Tongue (tissue), 2 donors: ENCODE results near the gene ARID5A. TPM values are rescaled to one million over a fixed set of nuclear protein-coding genes. Genes with fewer than 3 reads are reported as not detected.
A peak's percentile ranks its signal among the peaks of the same experiment; 100 is the strongest.

ENCODE experiments used
- DNase-seq: peaks from one replicate; pipeline ENCODE4 v3.0.0-alpha.2; 2015
- total RNA-seq: library from RNA; depleted of rRNA; stranded (reverse); fragments of >200 nt; gene quantifications from one replicate; pipeline ENCODE4 v1.2.3, GENCODE V29; 2014

Gene ARID5A
- total RNA-seq, 1 donor from 2014 or later, result 21.1 TPM

GRCh38 chr2:96507957-96508520 is 28.5 kb upstream of the ARID5A start:
- DNase-seq, result peak; percentile 74

- DNase-seq, result no peak
These were observed 27.9 kb upstream of the ARID5A start for GRCh38 chr2:96508521-96509113.

GRCh38 chr2:96509114-96509846 is 27.3 kb upstream of the ARID5A start:
- DNase-seq, result peak; percentile 90

DNA sequence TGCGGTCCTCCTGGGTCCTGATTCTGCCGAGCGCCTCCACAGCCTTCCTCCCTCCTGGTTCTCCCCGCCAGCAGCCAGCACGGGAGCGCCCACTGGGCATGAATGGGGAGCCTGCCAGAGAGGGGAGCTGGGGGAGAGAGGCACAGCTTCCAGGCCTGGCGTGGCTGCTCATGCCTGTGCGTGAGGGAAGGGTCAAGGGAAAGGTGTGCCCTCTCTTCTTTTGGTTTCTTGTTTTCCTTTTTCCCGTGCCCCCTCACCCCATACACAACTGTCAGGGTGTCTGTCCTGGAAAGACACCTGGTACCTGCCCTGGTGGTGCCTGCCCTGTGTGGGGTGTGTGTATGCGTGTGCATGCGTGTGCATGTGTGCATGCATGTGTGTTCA is 26.7 kb upstream of the ARID5A start:
- DNase-seq, result no peak

DNA sequence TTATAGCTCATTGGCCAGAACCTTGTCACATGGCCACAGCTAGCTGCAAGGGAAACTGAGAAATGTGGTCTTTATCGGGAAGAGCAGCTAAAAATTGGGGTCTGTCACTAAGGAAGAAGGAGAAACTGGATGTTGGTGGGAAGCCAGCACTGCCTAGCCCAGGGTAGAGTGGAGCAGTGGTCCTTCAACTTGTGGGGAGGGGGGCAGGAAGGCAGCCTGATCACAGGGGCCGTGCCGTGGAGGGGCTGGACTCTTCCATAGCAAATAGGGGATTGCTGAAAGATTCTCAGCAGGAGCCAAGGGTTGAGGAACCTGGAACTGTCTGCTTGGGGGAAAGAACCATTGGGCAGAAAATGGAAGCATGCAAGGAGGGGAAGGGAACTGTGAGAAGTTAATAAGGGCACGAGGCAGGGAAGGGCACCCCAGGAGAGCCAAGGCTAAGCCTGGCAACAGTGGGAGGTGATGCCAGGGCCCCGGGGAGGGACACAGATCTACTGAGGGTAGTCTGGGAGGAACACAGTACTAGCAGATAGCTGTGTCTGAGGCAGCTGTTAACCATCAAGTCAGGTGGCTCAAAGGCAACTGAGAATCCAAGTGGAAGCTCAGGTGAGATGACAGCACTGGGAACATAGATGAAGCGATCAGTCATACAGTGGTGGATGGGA is 25.5 kb upstream of the ARID5A start:
- no peak for DNase-seq

- no peak for DNase-seq
These were observed 24.7 kb upstream of the ARID5A start for GRCh38 chr2:96511851-96512250.

- no peak for DNase-seq
These were observed 24.2 kb upstream of the ARID5A start for GRCh38 chr2:96512341-96512740.

DNA sequence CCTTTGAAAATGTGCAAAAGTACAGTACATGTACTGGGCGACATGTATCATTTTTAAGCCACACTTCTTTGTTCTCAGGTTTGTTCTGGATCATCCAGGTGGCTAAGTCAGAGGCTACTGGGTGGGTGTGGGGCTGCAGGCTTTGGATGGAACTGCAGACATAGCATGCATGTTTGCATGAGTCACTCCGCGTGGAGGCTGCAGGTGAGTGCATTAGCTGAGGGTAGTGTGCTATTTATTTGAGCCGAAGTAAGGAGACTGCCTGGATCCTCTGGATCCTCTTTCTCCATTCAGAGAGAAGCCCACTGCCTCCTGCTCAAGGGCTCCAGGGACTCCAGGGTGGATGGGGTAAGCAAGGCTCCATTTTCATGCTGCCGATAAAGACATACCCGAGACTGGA is 22.0 kb upstream of the ARID5A start:
- DNase-seq, result no peak

- DNase-seq, result no peak
These were observed 19.5 kb upstream of the ARID5A start for GRCh38 chr2:96517079-96517478.

DNA sequence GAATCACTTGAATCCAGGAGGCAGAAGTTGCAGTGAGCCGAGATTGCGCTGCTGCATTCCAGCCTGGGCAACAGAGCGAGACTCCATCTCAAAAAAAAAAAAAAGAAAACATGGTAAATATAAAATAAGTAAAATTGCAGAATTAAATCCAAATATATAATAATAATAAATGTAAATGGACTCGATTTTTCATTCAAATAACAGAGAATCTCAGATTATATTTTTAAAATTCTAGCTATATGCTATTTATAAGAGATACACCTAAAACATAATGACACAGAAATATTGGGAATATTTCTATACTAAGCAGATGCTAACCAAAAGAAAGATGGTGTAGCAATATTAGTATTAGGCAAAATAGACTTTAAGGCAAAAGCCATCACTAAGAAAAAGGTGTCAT is 16.3 kb upstream of the ARID5A start:
- DNase-seq, result no peak

- DNase-seq, result no peak
These were observed 15.9 kb upstream of the ARID5A start for GRCh38 chr2:96520697-96521096.

DNA sequence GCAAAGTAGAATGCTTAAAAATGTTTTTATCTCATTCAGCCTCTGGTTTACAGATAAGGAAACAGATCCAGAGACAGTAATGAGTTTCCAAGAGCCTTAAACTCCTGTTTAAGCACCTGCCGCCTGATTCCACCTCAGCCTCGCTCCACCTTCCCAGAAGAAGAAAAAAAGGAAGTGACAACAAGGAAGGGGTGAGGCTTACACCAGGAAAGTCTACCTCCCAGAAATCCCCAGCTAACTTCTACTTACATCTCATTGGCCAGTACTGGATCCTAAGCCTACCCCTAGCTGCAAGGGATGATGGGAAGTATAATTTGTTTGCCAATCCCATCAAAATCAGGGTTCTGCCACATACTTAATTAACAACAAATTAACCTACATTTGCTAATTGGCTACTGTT is 15.3 kb upstream of the ARID5A start:
- DNase-seq, result no peak

DNA sequence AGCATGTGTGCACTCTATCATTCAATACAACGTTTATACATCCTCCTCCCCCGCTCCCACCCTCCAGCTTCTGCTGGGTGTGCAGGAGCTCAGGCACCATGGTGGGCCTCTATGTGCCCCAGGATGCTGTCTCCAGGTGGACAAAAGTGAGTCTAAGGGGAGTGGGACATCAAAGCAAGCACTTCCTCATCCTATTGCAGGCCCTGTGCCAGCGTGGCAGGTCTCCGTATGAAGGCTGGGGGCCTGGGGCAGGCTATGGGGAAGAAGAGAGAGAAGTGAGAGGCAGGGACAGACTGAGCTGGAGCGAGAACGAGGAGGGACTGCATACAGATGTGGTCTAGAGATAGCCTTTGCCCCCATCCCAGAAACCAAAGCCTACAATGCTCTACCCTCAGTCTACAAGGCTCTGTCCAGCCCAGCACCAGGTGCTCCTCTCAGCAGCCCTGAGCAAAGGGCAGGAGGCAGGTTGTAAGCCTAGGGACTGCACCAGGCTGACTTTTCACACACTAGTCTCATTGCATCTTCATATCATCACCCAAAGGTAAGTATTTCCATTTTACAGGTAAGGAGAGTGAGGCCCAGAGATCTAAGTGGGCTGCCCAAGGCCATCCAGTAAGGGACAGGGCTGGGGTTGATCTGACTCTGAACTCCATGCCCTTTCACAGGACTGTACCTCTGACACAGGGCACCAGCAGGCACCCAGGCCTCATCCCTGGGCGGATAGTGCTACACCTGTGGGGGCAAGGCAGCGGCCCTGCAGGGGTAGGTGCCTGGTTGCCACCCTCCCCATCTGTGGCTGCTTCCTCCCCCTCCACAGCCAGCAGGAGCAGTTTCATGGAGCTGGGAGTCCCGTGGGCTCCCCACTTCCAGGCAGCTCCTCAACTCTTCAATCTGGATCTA is 14.0 kb upstream of the ARID5A start:
- DNase-seq, result no peak

- peak; percentile 31 for DNase-seq
These were observed 12.7 kb upstream of the ARID5A start for GRCh38 chr2:96523659-96524481.

DNA sequence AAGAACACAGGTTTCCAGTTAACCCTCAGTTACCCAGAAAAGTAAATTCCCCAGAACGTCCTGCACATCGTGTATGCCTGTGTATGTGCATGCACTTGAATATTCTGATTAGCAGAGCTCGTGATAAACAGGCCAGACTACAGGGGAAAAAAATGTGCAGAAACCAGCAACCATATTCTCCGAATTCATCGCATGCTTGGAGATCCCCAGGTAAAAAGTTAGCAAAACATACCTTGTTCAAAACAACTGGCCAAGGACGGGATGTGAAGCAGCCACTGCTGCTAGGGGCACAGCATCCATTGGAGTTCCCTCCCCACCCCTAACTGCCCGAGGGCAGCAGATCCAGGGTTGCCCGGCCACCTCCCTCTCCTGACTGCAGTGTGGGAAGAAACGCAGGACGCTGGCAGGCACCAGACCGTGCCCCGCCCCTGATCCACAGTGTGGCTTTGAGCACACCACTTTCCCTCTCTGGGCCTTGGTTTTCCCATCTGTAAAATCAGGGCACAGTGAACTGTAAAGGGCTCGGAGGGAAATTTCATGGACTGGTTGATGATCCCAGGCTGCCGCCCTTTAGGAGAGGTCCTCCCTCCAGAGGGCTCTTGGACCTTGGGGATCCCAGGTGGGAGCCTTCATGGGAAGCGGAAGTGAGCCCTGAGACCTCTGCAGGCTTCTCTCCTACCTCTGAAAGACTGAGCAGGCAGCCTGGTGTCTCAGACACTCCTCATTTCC is 11.9 kb upstream of the ARID5A start:
- DNase-seq, result no peak

GRCh38 chr2:96525211-96525507 is 11.4 kb upstream of the ARID5A start:
- no peak for DNase-seq

DNA sequence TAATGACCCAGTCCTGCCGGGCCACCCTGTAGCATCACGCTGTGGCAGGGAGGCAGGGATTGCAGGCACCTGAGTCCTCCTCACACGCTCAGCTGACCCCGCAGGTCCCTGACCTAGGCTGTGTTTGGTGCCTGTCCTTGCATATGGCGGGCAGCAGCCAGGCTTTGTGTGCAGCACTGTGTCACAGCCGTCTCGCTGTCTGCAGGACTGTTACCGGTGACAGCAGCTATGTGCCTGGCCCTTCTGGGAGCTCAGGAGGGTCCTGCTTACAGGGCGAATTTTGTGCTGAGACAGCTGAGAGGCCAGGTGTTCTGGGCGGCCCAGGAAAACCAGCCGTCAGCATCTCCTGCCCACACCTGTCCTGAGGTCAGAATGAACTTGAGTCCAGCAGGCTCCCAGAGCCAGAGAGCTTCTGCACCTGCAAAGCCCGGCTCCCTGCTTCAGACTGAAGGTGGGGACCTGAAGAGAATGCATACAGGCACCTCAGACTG is 10.4 kb upstream of the ARID5A start:
- DNase-seq, result no peak

DNA sequence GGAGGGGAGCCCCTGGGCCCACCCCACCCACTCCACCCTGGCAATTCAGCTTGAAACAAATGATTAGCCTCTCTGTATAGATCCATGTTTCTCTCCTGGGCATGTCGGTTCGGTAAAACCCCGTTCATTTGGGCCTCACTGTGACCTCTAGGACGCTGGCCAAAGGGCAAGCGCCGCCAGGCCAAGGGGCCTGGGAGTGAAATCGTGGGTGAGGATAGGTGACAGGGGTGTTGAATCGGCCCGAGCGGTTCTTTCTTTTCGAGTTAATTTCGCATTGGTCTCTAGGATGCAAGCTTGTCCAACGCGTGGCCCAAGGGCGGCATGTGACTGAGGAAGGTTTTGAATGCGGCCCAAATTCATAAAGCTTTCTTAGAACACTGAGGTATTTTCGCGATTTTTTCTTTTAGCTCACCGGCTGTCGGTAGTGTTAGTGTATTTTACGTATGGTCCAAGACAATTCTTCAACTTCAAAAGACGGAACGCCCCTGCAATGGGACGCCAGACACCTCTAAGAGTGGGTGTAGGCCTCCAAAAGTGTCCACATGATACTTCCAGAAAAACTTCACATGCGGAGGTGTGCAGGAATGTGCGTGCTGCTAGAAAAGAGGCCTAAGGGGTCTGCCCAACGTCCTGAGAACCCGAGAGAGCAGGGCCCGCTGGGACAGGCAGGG is 9.8 kb upstream of the ARID5A start:
- no peak for DNase-seq

GRCh38 chr2:96527286-96528005 is 9.1 kb upstream of the ARID5A start:
- peak; percentile 64 for DNase-seq
